GM18502 (cell line): ENCODE measurements around the gene CHD2.

ENCODE experiments used
- ATAC-seq: cut with Tn5 transposase; IDR thresholded peaks from one replicate; pipeline ENCODE4 v1.9.1; 2021; ENCODE audit warnings: mild to moderate bottlenecking; ENCODE audit not compliant: unreplicated experiment, poor library complexity

The CHD2 gene

GRCh38 chr15:92924216-92924615, 24.1 kb downstream of the CHD2 start:
- no peak for ATAC-seq

DNA sequence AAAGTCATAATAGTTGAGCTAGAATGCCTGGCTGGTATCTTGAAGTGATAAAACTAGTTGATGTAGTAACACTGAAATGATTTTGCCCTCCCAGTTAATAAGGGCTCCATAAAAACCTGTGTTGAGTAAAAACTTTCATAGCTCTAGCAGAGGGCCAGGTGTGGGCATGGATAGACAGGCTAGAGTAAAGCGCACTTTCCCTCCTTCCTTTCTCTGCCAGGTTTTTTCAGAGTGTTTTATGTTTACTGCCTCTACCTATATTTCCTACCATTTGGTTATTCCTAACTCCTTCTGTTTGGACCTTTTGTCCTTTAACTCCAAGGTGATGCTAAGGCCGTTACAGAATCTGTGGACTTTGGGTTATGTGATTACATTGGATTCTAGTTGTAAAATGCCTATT, 25.3 kb downstream of the CHD2 start:
- ATAC-seq, result no peak

- ATAC-seq, result no peak
These were observed 28.2 kb downstream of the CHD2 start for GRCh38 chr15:92928225-92928750.

DNA sequence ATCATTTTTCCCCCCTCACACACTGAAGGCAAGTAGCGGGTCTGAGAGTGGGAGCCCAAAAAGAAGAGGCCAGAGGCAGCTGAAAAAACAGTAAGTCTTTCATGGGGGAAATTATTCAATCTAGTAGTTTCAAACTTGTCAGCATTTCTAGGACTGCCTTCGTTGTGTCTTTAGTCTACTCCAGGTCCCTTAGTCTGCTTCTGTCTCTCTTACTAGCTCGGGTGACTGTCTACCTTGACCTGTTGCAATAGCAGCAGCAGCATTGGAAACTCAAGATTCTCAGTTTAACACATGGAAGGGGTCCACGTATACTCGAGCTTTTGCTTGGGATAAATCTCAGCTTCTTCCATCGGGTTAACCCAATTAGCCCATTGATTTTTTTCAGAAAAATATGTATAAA, 28.9 kb downstream of the CHD2 start:
- no peak for ATAC-seq

- ATAC-seq, result no peak
These were observed 30.0 kb downstream of the CHD2 start for GRCh38 chr15:92930054-92930621.

- no peak for ATAC-seq
These were observed 30.7 kb downstream of the CHD2 start for GRCh38 chr15:92930776-92931175.

GRCh38 chr15:92932946-92933649, 33.0 kb downstream of the CHD2 start:
- no peak for ATAC-seq

DNA sequence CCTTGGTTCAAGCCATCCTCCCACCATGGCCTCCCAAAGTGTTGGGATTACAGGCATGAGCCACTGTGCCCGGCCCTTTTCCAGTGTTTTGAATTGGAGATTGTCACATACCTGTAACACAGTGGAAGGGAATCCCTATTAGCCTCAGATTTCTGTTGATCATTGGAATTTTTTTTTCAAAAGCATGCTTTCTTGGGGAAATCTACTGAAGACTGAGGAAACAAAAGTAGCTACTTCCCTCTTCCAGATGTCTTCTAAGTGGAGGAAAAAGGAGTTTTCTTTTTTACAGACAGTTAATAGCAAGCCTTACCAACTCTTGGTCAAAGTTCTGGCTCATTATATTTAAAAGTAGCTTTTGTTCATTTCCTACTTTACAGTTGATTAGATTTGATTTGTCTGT, 33.7 kb downstream of the CHD2 start:
- no peak for ATAC-seq

DNA sequence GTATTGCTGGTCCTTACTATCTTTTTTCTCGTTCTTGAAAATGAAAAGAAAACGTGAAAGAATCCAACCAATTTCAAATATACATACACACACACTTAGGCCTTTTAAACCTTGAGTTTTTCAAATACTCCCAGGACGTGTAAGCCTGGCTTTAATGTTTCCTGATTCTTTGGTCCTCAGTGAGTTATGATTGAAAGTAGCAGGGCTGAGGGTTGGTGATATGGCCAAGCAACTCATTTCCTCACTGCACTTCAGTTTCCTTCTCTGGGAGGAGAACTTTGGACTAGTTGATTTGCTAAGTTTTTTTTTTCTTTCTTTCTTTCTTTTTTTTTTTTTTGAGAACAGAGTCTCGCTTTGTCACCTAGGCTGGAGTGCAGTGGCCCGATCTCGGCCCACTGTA, 34.6 kb downstream of the CHD2 start:
- no peak for ATAC-seq

DNA sequence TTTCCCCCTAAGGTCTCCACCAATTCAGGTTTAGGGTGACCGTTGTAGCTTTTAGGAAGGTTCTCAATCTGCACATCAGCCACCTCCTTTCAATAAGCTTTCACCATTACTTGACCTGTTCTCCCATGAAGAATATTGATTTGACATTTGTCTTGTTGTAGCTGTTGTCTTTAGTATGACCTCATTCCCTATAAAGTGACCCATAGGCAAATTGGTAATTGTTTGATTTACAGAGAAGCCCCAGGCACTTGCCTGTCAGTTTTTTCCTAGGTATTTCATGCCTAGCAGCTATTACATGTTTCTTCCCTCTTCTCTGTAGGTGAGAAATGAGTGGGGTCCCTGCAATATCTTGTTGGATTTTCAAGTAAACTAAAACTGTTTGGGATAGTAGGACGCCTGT, 36.0 kb downstream of the CHD2 start:
- no peak for ATAC-seq

GRCh38 chr15:92936693-92937092, 36.6 kb downstream of the CHD2 start:
- ATAC-seq, result no peak

GRCh38 chr15:92937901-92938300, 37.8 kb downstream of the CHD2 start:
- ATAC-seq, result no peak

DNA sequence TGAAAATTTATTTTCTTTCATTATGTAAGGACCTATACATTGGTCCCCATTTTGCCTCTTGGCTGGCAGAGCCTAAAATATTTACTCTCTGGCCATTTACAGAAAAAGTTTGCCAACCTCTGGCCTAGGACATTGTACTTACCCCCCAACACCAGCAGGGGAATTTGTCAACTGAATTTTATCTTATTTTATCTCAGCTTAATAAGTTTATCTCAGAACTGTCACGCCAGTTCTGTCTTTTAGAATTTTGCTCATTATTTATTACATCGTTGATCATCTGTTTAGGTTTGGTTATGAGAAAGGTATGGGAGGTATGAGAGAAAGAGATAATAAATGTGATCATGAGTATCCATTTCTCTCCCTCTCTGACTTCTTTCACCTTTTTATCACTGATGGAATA, 38.3 kb downstream of the CHD2 start:
- no peak for ATAC-seq

DNA sequence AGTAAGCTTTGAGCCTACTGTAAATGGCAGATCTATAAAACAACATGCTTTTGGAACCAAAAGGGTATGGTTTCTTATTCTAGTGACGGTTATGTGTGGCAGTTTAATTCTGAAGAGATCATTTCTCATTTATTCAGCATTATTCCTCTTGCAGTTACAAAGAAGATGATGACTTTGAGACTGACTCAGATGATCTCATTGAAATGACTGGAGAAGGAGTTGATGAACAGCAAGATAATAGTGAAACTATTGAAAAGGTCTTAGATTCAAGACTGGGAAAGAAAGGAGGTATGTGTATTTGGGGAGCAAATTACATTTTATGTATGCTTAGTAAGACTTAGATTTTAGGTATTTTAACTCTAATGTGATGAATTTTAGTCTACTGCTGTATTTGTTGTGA, 41.5 kb downstream of the CHD2 start:
- ATAC-seq, result no peak

DNA sequence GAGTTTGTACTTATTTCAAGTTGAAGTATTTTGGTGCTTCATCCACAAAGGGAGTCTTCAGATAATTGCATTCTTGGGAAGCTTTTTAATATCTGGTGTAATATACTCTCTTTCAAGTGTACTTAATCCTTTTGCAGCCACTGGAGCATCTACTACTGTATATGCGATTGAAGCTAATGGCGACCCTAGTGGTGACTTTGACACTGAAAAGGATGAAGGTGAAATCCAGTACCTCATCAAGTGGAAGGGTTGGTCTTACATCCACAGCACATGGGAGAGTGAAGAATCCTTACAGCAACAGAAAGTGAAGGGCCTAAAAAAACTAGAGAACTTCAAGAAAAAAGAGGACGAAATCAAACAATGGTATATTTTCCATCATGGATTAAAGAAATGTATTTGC, 42.6 kb downstream of the CHD2 start:
- no peak for ATAC-seq

DNA sequence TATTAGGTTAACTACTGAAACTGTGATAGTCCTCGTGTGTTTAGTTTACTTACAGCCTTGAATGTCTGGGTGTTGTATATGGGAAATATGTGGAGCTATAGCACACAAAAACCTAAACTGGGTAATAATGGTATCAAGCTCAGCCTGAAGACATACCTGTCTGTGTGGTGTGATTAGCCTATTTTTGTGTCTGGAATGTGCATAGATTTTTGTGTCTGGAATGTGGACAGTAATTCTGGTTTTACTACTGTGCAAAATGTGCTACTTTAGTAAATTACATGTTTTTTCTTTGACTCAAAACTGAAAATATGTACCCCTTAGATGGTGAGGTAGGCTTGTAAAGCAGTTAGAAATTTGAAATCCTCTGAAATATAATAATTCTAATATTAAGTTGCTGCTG, 43.5 kb downstream of the CHD2 start:
- no peak for ATAC-seq

DNA sequence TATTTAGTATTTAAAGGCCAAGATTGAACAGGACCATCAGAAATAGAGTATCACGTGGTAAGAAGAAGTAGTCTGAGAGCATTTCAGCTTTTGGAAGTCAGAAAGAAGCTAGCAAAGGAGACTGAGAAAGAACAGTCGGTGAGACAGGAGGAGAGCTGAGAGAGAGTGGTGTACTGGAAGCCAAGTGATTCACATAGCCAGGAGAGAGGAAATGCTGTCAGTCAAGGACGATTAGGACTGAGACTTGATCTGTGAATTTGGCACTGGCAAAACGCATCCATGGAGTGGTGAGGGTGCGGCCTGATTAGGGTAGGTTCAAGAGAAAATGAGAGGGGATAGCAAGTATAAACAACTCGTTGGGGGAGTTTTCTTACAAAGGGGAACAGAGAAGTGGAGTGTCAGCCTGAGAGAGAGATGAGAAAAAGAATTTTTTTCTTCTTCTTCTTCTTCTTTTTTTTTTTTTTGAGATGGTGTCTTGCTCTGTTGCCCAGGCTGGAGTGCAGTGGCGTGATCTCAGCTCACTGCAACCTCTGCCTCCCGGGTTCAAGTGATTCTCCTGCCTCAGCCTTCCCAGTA, 44.9 kb downstream of the CHD2 start:
- ATAC-seq, result no peak

DNA sequence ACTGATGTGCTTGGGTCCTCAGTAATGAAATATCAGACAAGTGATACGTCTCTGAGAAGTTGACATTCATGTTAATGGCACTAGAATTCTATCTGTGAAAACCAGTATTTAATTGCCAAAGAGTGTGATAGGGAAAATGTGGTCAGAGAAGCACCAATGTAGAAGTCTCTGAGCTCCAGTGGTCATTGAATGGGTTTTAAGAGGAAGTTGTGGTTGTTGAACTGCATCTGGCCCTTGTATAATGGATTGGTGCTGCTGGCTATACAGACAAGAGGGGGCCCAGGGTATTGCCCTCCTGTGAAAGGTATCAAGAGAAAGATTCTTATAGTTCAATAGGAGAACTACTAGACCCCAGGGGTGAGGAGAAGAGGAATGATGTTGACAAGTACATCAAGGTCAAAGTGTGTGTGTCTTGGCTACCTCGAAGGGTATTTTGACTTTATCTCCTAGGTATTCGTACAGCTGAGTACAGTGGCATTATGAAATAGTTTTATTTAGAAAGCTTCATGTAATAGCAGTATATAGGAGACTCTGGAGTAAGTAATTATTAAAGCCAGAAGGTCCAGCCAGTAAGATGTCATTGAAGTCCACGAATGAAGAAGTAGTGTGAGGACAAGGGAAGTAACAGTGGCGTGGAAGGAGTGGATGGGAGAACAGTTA, 47.1 kb downstream of the CHD2 start:
- ATAC-seq, result no peak

DNA sequence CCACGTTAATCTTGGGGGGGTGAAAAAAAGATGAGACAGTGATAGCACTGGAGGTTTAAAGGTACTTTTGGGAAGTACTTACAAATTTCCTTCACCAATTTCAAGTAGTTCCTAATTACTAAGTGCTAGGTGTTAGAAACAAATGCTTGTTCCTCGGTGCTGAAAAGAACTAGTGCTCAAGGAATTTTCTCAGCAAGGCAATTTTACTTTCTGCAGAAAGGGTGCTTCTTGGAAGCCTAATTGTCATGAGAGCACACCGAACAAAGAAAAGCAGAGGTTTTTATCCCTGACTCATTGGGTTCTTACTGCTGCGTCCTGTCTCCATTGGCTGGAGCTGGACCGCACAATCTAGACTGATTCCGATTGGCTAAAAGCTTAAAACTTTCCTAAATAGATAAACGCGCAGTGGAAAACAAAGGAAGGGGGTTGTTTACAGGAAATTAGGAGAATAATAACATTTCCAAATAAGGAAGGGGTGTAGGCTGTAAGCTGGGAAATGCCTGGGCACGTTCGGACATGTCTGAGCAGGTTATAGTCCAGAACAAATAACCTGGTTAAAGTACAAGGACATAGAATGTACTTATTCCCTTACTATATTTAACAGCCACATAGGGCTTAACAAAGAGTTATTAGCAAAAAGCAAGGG, 49.6 kb downstream of the CHD2 start:
- no peak for ATAC-seq

GRCh38 chr15:92951800-92952457, 51.8 kb downstream of the CHD2 start:
- ATAC-seq, result no peak
